Measurements from ENCODE around the gene PLAGL2. TPM values are rescaled to one million over a fixed set of nuclear protein-coding genes. Genes with fewer than 3 reads are reported as not detected.

The PLAGL2 gene
- total RNA-seq, 1 donor from 2014 or later = 52.7 TPM

GRCh38 chr20:32144898-32145662 lies 62.5 kb downstream of the PLAGL2 start:
- Mint-ChIP-seq H3K27ac (no peak overlapping the region), H3K4me3 (no peak overlapping the region), H3K27me3 (no peaks in the 10 kb centered on the region), H3K4me1 (ENCODE audit: unreplicated experiment) (no peaks in the 10 kb centered on the region), H3K9me3 (no peaks in the 10 kb centered on the region), H3K36me3 (peaks cover 58% of the 10 kb centered on the region)
- DNase-seq (ENCODE audit: extremely low spot score, unreplicated experiment) = no peak
- TF ChIP-seq, protein P1, sequence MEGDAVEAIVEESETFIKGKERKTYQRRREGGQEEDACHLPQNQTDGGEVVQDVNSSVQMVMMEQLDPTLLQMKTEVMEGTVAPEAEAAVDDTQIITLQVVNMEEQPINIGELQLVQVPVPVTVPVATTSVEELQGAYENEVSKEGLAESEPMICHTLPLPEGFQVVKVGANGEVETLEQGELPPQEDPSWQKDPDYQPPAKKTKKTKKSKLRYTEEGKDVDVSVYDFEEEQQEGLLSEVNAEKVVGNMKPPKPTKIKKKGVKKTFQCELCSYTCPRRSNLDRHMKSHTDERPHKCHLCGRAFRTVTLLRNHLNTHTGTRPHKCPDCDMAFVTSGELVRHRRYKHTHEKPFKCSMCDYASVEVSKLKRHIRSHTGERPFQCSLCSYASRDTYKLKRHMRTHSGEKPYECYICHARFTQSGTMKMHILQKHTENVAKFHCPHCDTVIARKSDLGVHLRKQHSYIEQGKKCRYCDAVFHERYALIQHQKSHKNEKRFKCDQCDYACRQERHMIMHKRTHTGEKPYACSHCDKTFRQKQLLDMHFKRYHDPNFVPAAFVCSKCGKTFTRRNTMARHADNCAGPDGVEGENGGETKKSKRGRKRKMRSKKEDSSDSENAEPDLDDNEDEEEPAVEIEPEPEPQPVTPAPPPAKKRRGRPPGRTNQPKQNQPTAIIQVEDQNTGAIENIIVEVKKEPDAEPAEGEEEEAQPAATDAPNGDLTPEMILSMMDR (conservative IDR thresholded peaks at IDR 0.05) = no peak

DNA sequence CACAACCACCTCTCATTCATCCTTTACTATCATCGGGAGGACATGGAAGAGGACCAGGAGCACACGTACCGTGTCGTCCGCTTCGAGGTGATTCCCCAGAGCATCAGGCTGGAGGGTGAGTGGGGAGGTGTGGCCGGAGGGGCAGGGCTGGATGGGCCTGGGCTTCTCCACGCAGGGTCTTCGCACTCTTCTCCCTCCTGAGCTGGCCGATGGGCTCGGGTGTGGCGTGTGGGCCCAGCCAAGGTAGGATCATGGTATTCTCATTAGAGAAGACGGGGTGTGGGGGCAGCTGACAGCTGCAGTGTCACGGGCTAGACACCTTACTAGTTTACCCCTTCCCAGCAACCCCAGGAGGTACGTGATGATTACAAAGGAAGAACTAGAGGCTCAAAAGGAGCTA lies 64.6 kb downstream of the PLAGL2 start:
- DNase-seq (ENCODE audit: extremely low spot score, unreplicated experiment) = no peak
- peaks cover 63% of the 10 kb centered on the region for H3K36me3 Mint-ChIP-seq
- no peaks in the 10 kb centered on the region for H3K4me1 Mint-ChIP-seq (ENCODE audit: unreplicated experiment)
- TF ChIP-seq, protein P1 (conservative IDR thresholded peaks at IDR 0.05) = no peak
- no peaks in the 10 kb centered on the region for H3K27me3 Mint-ChIP-seq
- no peak overlapping the region for H3K4me3 Mint-ChIP-seq
- H3K27ac Mint-ChIP-seq = no peak overlapping the region
- H3K9me3 Mint-ChIP-seq = no peaks in the 10 kb centered on the region

Other genes with a start within 250 kb of the PLAGL2 start
- gene XKR7, start 239.6 kb downstream of the PLAGL2 start, total RNA-seq (ENCODE audit: low replicate concordance) = 4.2 and 4.9 TPM in 2 replicates
- gene CCM2L, start 197.3 kb downstream of the PLAGL2 start, total RNA-seq (ENCODE audit: low replicate concordance) = 0.19 and 0.63 TPM in 2 replicates
- gene HCK, start 155.5 kb downstream of the PLAGL2 start, total RNA-seq (ENCODE audit: low replicate concordance) = not detected in 2 replicates
- 99.4 and 108 TPM in 2 replicates for gene TM9SF4, start 98.0 kb downstream of the PLAGL2 start, total RNA-seq (ENCODE audit: low replicate concordance)
- gene POFUT1, start 137 bp upstream of the PLAGL2 start, total RNA-seq (ENCODE audit: low replicate concordance) = 48.9 and 55.8 TPM in 2 replicates
- gene KIF3B, start 69.9 kb upstream of the PLAGL2 start, total RNA-seq (ENCODE audit: low replicate concordance) = 41.2 and 45.9 TPM in 2 replicates
- gene ASXL1, start 150.6 kb upstream of the PLAGL2 start, total RNA-seq (ENCODE audit: low replicate concordance) = 94.4 and 157 TPM in 2 replicates